Measurements from ENCODE around the gene PAK1. TPM values are rescaled to one million over a fixed set of nuclear protein-coding genes. Genes with fewer than 3 reads are reported as not detected.

PAK1 gene
- total RNA-seq, 1 donor from 2014 or later: 127 TPM

- Mint-ChIP-seq H3K27me3 (no peaks in the 10 kb centered on the region), H3K4me1 (ENCODE audit: low read depth) (peaks cover 22% of the 10 kb centered on the region), H3K27ac (no peak overlapping the region), H3K9me3 (ENCODE audit: low read depth) (no peaks in the 10 kb centered on the region), H3K4me3 (ENCODE audit: low read depth) (no peak overlapping the region), H3K36me3 (ENCODE audit: insufficient read depth) (peaks cover 5% of the 10 kb centered on the region)
- no peak for DNase-seq (ENCODE audit: low spot score, unreplicated experiment)
- TF ChIP-seq, protein P1, sequence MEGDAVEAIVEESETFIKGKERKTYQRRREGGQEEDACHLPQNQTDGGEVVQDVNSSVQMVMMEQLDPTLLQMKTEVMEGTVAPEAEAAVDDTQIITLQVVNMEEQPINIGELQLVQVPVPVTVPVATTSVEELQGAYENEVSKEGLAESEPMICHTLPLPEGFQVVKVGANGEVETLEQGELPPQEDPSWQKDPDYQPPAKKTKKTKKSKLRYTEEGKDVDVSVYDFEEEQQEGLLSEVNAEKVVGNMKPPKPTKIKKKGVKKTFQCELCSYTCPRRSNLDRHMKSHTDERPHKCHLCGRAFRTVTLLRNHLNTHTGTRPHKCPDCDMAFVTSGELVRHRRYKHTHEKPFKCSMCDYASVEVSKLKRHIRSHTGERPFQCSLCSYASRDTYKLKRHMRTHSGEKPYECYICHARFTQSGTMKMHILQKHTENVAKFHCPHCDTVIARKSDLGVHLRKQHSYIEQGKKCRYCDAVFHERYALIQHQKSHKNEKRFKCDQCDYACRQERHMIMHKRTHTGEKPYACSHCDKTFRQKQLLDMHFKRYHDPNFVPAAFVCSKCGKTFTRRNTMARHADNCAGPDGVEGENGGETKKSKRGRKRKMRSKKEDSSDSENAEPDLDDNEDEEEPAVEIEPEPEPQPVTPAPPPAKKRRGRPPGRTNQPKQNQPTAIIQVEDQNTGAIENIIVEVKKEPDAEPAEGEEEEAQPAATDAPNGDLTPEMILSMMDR (IDR thresholded peaks at IDR 0.05; ENCODE audit: unreplicated experiment): no peak
Measured at GRCh38 chr11:77449784-77450183, 24.1 kb downstream of the PAK1 start.

DNA sequence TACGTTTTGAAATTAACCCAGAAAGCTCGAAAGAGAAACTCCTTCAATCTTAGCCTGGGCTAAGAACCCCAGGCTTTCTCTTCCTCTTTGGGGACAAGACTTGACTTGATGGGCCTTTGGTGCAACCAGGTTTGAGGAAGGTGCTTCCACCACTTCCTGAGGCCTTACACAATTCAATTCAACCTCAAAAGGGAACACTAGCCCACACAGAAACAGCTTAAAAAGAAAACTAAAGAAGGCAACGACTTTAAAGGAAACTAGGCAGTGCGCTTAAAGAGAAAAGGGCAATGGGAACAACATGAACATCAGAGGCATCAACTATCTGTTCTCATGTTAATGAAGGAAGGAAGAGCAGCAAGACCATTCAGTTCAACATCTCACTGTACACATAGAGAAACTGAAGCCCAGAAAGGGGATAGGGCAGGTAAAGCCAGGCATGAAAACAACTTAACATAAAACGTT, 24.8 kb downstream of the PAK1 start:
- no peaks in the 10 kb centered on the region for H3K27me3 Mint-ChIP-seq
- H3K27ac Mint-ChIP-seq: peak overlapping the region; percentile 12
- H3K4me1 Mint-ChIP-seq (ENCODE audit: low read depth): peaks cover 21% of the 10 kb centered on the region
- peaks cover 6% of the 10 kb centered on the region for H3K36me3 Mint-ChIP-seq (ENCODE audit: insufficient read depth)
- H3K4me3 Mint-ChIP-seq (ENCODE audit: low read depth): no peak overlapping the region
- no peak for DNase-seq (ENCODE audit: low spot score, unreplicated experiment)
- TF ChIP-seq, protein P1 (IDR thresholded peaks at IDR 0.05; ENCODE audit: unreplicated experiment): no peak
- H3K9me3 Mint-ChIP-seq (ENCODE audit: low read depth): no peaks in the 10 kb centered on the region

DNA sequence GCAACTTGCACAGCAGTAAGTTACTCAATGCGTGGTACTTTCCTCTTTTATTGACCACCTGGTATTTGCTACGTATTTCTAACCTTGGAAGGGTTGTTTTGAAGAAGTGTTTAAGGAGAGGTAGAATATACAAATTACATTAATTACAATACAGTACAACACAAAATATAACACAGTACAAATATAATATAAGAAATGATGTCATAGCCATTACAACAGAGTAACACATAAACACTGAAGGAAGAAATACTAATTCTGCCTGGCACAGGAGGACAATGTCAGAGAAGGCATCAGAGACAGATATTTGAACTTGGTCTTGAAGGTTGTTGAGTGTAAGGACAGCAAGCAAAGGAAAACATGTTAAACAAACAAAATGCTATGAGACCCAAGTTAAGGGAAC, 25.6 kb downstream of the PAK1 start:
- Mint-ChIP-seq H3K4me1 (ENCODE audit: low read depth) (peaks cover 21% of the 10 kb centered on the region), H3K27ac (peak overlapping the region; percentile 0), H3K27me3 (no peaks in the 10 kb centered on the region), H3K4me3 (ENCODE audit: low read depth) (no peak overlapping the region), H3K36me3 (ENCODE audit: insufficient read depth) (peaks cover 6% of the 10 kb centered on the region), H3K9me3 (ENCODE audit: low read depth) (no peaks in the 10 kb centered on the region)
- TF ChIP-seq, protein P1 (IDR thresholded peaks at IDR 0.05; ENCODE audit: unreplicated experiment): no peak
- no peak for DNase-seq (ENCODE audit: low spot score, unreplicated experiment)

GRCh38 chr11:77446911-77447629, 26.8 kb downstream of the PAK1 start:
- Mint-ChIP-seq H3K4me1 (ENCODE audit: low read depth) (peaks cover 21% of the 10 kb centered on the region), H3K4me3 (ENCODE audit: low read depth) (no peak overlapping the region), H3K27me3 (no peaks in the 10 kb centered on the region), H3K9me3 (ENCODE audit: low read depth) (no peaks in the 10 kb centered on the region), H3K36me3 (ENCODE audit: insufficient read depth) (peaks cover 2% of the 10 kb centered on the region), H3K27ac (peak overlapping the region; percentile 15)
- no peak for DNase-seq (ENCODE audit: low spot score, unreplicated experiment)
- TF ChIP-seq, protein P1 (IDR thresholded peaks at IDR 0.05; ENCODE audit: unreplicated experiment): no peak

DNA sequence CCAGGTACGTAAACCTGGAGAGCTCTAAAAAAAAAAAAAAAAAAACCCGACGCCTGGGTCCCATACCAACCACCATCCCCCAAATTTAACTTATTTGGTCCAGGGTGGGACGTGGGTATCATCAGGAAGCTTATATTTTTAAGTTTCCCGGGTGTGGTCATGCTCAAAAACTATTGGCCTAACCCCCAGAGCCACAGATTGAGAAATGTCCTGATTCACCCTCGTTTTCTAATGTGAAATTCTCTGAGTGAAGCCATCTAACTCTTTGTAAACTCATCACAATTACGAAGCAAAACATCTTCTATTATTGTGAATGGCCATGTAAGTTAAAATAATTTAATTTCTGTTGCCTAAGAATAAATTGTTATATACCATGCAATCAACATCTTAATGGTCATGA, 29.6 kb downstream of the PAK1 start:
- Mint-ChIP-seq H3K36me3 (ENCODE audit: insufficient read depth) (peaks cover 2% of the 10 kb centered on the region), H3K27me3 (no peaks in the 10 kb centered on the region), H3K27ac (no peak overlapping the region), H3K4me1 (ENCODE audit: low read depth) (peaks cover 21% of the 10 kb centered on the region), H3K4me3 (ENCODE audit: low read depth) (no peak overlapping the region), H3K9me3 (ENCODE audit: low read depth) (no peaks in the 10 kb centered on the region)
- DNase-seq (ENCODE audit: low spot score, unreplicated experiment): no peak
- TF ChIP-seq, protein P1 (IDR thresholded peaks at IDR 0.05; ENCODE audit: unreplicated experiment): no peak
